Endothelial cell (in vitro differentiated cells): ENCODE data around the gene GRAMD1B. TPM values are rescaled to one million over a fixed set of nuclear protein-coding genes. Genes with fewer than 3 reads are reported as not detected.

Source experiments
- DNase-seq: peaks from one replicate; pipeline ENCODE4 v3.0.0; 2021; ENCODE audit warnings: low spot score
- H3K27ac Mint-ChIP-seq: one replicate; pipeline ENCODE4 v1.8.0; 2021; ENCODE audit warnings: mixed read lengths, inconsistent platforms; ENCODE audit not compliant: unreplicated experiment
- H3K27me3 Mint-ChIP-seq: one replicate; pipeline ENCODE4 v1.8.0; 2021; ENCODE audit warnings: mild to moderate bottlenecking, moderate library complexity, mixed read lengths, inconsistent platforms; ENCODE audit not compliant: unreplicated experiment
- H3K36me3 Mint-ChIP-seq: one replicate; pipeline ENCODE4 v1.8.0; 2021; ENCODE audit warnings: mild to moderate bottlenecking, low read depth, mixed read lengths, inconsistent platforms; ENCODE audit not compliant: unreplicated experiment
- H3K4me1 Mint-ChIP-seq: one replicate; pipeline ENCODE4 v1.8.0; 2021; ENCODE audit warnings: mild to moderate bottlenecking, mixed read lengths, inconsistent platforms; ENCODE audit not compliant: unreplicated experiment
- H3K4me3 Mint-ChIP-seq: one replicate; pipeline ENCODE4 v1.8.0; 2021; ENCODE audit warnings: mild to moderate bottlenecking, mixed read lengths, inconsistent platforms; ENCODE audit not compliant: unreplicated experiment
- H3K9me3 Mint-ChIP-seq: one replicate; pipeline ENCODE4 v1.8.0; 2021; ENCODE audit warnings: mixed read lengths, inconsistent platforms; ENCODE audit not compliant: unreplicated experiment
- total RNA-seq: library from RNA; stranded (reverse); fragmentation: NEBNext Ultra II Directional; extraction: Animal tissue kit (Norgen Biotek cat#: 25700); gene quantifications from one replicate; pipeline ENCODE4 v1.2.1, GENCODE V29; 2021; ENCODE audit not compliant: unreplicated experiment
- TF ChIP-seq, protein P1 (sequence below): fragments of 200-600 bp; sonication (generic); IDR thresholded peaks from one replicate; pipeline ENCODE4 v1.5.0; 2021; ENCODE audit warnings: antibody characterized with exemption; ENCODE audit not compliant: unreplicated experiment

Gene GRAMD1B
- total RNA-seq, 1 donor from 2014 or later = 49.6 TPM

DNA sequence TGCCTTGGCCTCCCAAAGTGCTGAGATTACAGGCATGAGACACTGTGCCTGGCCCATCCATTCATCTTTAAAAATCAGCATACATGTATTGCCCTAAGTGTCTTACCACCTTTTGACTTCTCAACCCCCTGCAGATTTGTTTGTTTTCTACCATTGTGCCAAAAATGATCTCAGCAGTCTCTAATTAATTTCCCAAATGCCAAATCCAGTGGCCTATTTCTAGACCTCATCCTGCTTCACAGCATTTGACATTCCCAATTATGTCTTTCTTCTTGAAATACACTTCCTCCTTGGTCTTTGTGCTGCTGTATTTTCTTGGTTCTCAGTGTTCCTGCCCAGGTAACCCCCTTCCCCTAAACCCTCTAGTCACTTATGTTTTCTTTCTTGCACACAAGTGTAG, 46.0 kb upstream of the GRAMD1B start:
- TF ChIP-seq, protein P1, sequence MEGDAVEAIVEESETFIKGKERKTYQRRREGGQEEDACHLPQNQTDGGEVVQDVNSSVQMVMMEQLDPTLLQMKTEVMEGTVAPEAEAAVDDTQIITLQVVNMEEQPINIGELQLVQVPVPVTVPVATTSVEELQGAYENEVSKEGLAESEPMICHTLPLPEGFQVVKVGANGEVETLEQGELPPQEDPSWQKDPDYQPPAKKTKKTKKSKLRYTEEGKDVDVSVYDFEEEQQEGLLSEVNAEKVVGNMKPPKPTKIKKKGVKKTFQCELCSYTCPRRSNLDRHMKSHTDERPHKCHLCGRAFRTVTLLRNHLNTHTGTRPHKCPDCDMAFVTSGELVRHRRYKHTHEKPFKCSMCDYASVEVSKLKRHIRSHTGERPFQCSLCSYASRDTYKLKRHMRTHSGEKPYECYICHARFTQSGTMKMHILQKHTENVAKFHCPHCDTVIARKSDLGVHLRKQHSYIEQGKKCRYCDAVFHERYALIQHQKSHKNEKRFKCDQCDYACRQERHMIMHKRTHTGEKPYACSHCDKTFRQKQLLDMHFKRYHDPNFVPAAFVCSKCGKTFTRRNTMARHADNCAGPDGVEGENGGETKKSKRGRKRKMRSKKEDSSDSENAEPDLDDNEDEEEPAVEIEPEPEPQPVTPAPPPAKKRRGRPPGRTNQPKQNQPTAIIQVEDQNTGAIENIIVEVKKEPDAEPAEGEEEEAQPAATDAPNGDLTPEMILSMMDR = no peak
- Mint-ChIP-seq H3K27me3 (peaks cover 4% of the 10 kb centered on the region), H3K36me3 (no peaks in the 10 kb centered on the region), H3K4me1 (no peaks in the 10 kb centered on the region), H3K4me3 (no peak overlapping the region), H3K9me3 (no peaks in the 10 kb centered on the region), H3K27ac (no peak overlapping the region)
- DNase-seq = no peak

DNA sequence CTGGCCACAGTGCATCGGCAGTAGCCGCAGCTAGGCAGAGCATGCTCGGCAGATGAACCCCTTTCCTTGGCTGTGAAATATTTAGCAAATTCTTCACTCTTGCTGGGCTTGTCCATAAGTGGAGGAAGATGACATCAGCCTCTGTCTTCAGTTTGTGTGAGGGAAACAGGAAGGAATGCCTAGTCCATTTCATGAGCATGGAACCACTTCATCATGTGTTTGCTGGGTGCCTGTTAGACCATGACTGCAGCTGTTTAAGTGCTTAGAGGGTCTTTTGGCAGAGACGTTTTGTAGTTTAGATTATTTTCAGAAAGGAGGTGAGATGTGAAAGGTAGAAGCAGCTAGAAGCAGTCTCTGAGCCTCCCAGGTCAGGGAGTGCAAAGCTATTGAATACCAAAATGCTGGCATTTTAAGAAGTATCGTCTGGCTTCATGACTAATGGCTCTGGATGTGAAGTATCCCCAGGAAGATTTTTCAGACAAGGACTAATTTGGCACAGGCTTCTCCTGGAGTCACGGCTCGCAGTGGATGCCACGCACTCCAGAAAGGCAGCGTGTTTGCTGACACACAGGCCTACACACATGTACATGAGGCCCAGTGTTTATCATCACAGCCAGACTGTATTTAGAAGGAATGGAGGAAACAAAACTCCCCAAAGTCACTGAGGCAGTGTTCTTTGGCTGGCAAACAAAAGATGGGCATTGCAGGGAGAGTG, 43.1 kb upstream of the GRAMD1B start:
- H3K27ac Mint-ChIP-seq = no peak overlapping the region
- no peaks in the 10 kb centered on the region for H3K36me3 Mint-ChIP-seq
- H3K4me1 Mint-ChIP-seq = peaks cover 6% of the 10 kb centered on the region
- peaks cover 5% of the 10 kb centered on the region for H3K27me3 Mint-ChIP-seq
- no peaks in the 10 kb centered on the region for H3K9me3 Mint-ChIP-seq
- no peak overlapping the region for H3K4me3 Mint-ChIP-seq
- no peak for DNase-seq
- TF ChIP-seq, protein P1 = no peak

DNA sequence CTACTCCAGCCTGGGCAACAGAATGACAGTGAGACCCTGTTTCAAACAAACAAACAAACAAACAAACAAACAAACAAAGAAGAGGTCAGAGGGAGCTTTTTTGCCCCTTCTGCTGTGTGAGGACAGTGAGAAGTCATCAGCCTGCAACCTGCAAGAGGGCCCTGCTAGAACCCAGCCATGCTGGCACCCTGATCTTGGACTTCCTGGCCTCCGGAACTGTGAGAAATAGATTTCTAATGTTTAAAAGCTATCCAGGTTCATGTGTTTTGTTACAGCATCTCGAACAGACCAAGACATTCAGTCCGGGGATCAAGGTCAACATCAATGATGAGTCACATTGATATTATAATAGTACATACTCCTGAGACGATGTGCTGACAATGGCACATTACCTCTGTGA, 41.4 kb upstream of the GRAMD1B start:
- peaks cover 1% of the 10 kb centered on the region for H3K27me3 Mint-ChIP-seq
- TF ChIP-seq, protein P1 = no peak
- no peak overlapping the region for H3K27ac Mint-ChIP-seq
- H3K9me3 Mint-ChIP-seq = no peaks in the 10 kb centered on the region
- no peak overlapping the region for H3K4me3 Mint-ChIP-seq
- H3K36me3 Mint-ChIP-seq = no peaks in the 10 kb centered on the region
- H3K4me1 Mint-ChIP-seq = peaks cover 11% of the 10 kb centered on the region
- no peak for DNase-seq

DNA sequence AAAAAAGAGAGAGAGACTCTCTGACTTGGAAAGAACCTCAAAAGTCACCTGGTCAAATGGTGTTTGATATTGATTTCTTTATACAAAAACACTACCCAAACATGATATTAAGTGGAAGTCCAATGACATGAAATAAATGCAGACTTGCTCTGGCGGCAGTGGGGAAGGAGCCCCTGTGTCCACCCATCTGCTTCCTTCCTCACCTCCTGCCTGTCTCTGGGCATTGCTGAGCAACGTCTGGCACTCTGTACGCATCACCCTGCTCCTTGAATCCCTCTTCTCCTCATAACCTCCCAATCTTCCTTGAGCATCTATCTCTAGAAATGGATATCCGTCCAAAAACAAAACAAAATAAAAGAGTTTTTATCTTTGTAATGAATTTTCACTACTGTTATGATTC, 39.9 kb upstream of the GRAMD1B start:
- Mint-ChIP-seq H3K4me1 (peaks cover 14% of the 10 kb centered on the region), H3K27ac (no peak overlapping the region), H3K36me3 (no peaks in the 10 kb centered on the region), H3K9me3 (no peaks in the 10 kb centered on the region), H3K4me3 (no peak overlapping the region), H3K27me3 (peaks cover 1% of the 10 kb centered on the region)
- TF ChIP-seq, protein P1 = no peak
- DNase-seq = no peak

DNA sequence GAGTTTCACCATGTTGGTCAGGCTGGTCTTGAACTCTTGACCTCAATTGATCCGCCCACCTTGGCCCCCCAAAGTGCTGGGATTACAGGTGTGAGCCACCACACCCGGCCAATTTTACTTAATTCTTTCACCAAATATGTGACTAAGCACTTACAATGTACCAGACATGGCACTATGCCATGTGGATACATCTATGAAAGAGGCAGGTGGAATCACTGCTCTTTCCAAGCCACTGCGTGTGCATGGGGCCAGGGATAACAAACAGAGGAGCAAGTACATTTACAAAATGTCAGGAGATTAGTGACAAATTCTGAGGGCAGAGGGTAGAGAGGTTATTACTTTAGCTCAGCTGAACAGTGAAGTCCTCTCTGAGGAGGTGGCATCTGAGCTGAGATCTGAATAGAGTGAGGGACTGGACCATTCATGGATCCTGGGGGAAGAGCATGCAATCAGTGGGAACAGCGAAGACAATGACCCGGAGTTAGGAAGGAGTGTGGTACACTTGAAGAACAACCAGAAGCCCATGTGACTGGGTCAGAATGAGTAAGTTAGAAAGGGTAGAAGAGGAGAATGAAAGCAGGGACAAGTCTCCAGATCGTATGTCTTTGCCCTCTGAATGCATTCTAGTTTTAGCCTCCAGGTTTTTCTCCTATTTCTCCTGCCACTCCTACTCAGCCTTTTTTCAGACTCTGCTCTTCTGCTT, 38.3 kb upstream of the GRAMD1B start:
- DNase-seq = no peak
- peaks cover 17% of the 10 kb centered on the region for H3K4me1 Mint-ChIP-seq
- H3K27me3 Mint-ChIP-seq = peaks cover 1% of the 10 kb centered on the region
- H3K4me3 Mint-ChIP-seq = no peak overlapping the region
- H3K9me3 Mint-ChIP-seq = no peaks in the 10 kb centered on the region
- no peaks in the 10 kb centered on the region for H3K36me3 Mint-ChIP-seq
- no peak overlapping the region for H3K27ac Mint-ChIP-seq
- TF ChIP-seq, protein P1 = no peak
